Astrocyte (in vitro differentiated cells and primary cell): ENCODE results near the gene NTM. TPM values are rescaled to one million over a fixed set of nuclear protein-coding genes. Genes with fewer than 3 reads are reported as not detected.

ENCODE experiments used
- DNase-seq: peaks from one replicate; pipeline ENCODE4 v3.0.0-alpha.2; 2010; ENCODE audit warnings: low read depth
- FAIRE-seq: peaks from 2 replicates; lab custom pipeline; 2011; peaks lifted over from hg19 to GRCh38; lab: Jason Lieb, UNC
- H2AFZ ChIP-seq: 2 replicates; pipeline ENCODE4 v1.6.0; 2012; ENCODE audit warnings: low read depth, low read length, inconsistent platforms
- H3K27ac ChIP-seq: 2 replicates; pipeline ENCODE4 v1.5.1; 2011; ENCODE audit warnings: low read depth, low read length, inconsistent platforms
- H3K27me3 ChIP-seq: 2 replicates; pipeline ENCODE4 v1.6.0; 2011; ENCODE audit warnings: low read length, inconsistent platforms; ENCODE audit not compliant: insufficient read depth
- H3K36me3 ChIP-seq: 2 replicates; pipeline ENCODE4 v1.5.1; 2011; ENCODE audit warnings: low read length, inconsistent platforms; ENCODE audit not compliant: insufficient read depth
- H3K4me1 ChIP-seq: 2 replicates; pipeline ENCODE4 v1.5.1; 2011; ENCODE audit warnings: low read length, inconsistent platforms; ENCODE audit not compliant: insufficient read depth
- H3K4me2 ChIP-seq: 2 replicates; pipeline ENCODE4 v1.6.0; 2012; ENCODE audit warnings: low read length, inconsistent platforms
- H3K4me3 ChIP-seq: 2 replicates; pipeline ENCODE4 v1.5.1; 2011; ENCODE audit warnings: low read depth, mild to moderate bottlenecking, low read length, inconsistent platforms; ENCODE audit not compliant: insufficient read depth
- H3K79me2 ChIP-seq: 2 replicates; pipeline ENCODE4 v1.6.0; 2012; ENCODE audit warnings: mild to moderate bottlenecking, low read length, inconsistent platforms; ENCODE audit not compliant: insufficient read depth
- H3K9ac ChIP-seq: 2 replicates; pipeline ENCODE4 v1.6.0; 2012; ENCODE audit warnings: mild to moderate bottlenecking, low read length, inconsistent platforms
- H3K9me3 ChIP-seq: 2 replicates; pipeline ENCODE4 v1.5.1; 2012; ENCODE audit warnings: low read depth, mild to moderate bottlenecking, low read length, inconsistent platforms; ENCODE audit not compliant: insufficient read depth
- H4K20me1 ChIP-seq: 2 replicates; pipeline ENCODE4 v1.6.0; 2012; ENCODE audit warnings: low read length, inconsistent platforms; ENCODE audit not compliant: insufficient read depth
- H3K27ac Mint-ChIP-seq: one replicate; pipeline ENCODE4 v1.8.0; 2021; ENCODE audit warnings: mild to moderate bottlenecking, mixed read lengths; ENCODE audit not compliant: unreplicated experiment
- H3K27me3 Mint-ChIP-seq: one replicate; pipeline ENCODE4 v1.8.0; 2021; ENCODE audit warnings: low read depth, mixed read lengths; ENCODE audit not compliant: unreplicated experiment
- H3K36me3 Mint-ChIP-seq: one replicate; pipeline ENCODE4 v1.8.0; 2021; ENCODE audit warnings: low read depth, mixed read lengths; ENCODE audit not compliant: unreplicated experiment
- H3K4me1 Mint-ChIP-seq: one replicate; pipeline ENCODE4 v1.8.0; 2021; ENCODE audit warnings: low read depth, mixed read lengths; ENCODE audit not compliant: unreplicated experiment
- H3K4me3 Mint-ChIP-seq: one replicate; pipeline ENCODE4 v1.8.0; 2021; ENCODE audit warnings: mild to moderate bottlenecking, moderate library complexity, mixed read lengths; ENCODE audit not compliant: unreplicated experiment
- H3K9me3 Mint-ChIP-seq: one replicate; pipeline ENCODE4 v1.8.0; 2021; ENCODE audit warnings: mild to moderate bottlenecking, mixed read lengths; ENCODE audit not compliant: unreplicated experiment
- CTCF ChIP-seq: IDR thresholded peaks from 2 replicates; pipeline ENCODE4 v1.5.1; 2011; ENCODE audit warnings: low read depth, mild to moderate bottlenecking, inconsistent platforms, low read length, moderate library complexity; ENCODE audit not compliant: insufficient read depth
- EZH2 ChIP-seq: IDR thresholded peaks from 2 replicates; pipeline ENCODE4 v1.6.1; 2012; ENCODE audit warnings: mild to moderate bottlenecking, low read length, inconsistent platforms; ENCODE audit not compliant: insufficient read depth
- total RNA-seq: library from RNA; stranded (reverse); gene quantifications from 2 replicates; pipeline ENCODE4 v1.2.1, GENCODE V29; 2021

NTM gene
- total RNA-seq, 1 donor from 2014 or later = 98.2 TPM

DNA sequence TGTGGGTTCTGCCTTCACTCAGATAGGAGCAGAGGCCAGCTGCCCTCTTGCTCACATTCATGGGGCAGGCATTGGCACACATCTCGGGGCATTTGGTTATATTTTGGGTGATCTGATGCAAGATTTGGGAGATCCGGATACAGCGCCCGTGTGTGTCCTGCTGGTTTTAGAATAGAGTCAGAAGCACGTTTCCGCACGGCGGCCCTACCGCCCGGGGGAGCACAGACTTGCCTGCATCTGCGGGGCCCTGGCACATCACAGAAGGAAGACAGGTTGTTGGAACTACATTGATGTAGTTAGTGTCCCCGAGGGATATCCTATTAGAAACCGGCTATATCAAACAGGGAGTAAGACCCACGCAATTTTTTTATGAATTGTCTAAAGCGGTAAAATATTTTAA lies 982.8 kb downstream of the NTM start:
- no peak overlapping the region for H3K4me3 ChIP-seq
- no peak for TF ChIP-seq CTCF
- no peak for TF ChIP-seq EZH2
- no peak overlapping the region for H3K27ac ChIP-seq
- FAIRE-seq (no peak), DNase-seq (no peak)
- no peak overlapping the region for H3K4me2 ChIP-seq
- H3K4me1 ChIP-seq = peaks cover 18% of the 10 kb centered on the region
- Mint-ChIP-seq H3K9me3 (peaks cover 2% of the 10 kb centered on the region), H3K27ac (no peak overlapping the region), H3K36me3 (no peaks in the 10 kb centered on the region), H3K4me1 (peaks cover 6% of the 10 kb centered on the region), H3K4me3 (no peak overlapping the region), H3K27me3 (peaks cover 41% of the 10 kb centered on the region)
- H2AFZ ChIP-seq = no peak overlapping the region
- no peak overlapping the region for H3K9ac ChIP-seq
- H3K36me3 ChIP-seq = no peaks in the 10 kb centered on the region
- no peaks in the 10 kb centered on the region for H3K9me3 ChIP-seq
- H4K20me1 ChIP-seq = no peaks in the 10 kb centered on the region
- no peaks in the 10 kb centered on the region for H3K79me2 ChIP-seq
- peaks cover 2% of the 10 kb centered on the region for H3K27me3 ChIP-seq

DNA sequence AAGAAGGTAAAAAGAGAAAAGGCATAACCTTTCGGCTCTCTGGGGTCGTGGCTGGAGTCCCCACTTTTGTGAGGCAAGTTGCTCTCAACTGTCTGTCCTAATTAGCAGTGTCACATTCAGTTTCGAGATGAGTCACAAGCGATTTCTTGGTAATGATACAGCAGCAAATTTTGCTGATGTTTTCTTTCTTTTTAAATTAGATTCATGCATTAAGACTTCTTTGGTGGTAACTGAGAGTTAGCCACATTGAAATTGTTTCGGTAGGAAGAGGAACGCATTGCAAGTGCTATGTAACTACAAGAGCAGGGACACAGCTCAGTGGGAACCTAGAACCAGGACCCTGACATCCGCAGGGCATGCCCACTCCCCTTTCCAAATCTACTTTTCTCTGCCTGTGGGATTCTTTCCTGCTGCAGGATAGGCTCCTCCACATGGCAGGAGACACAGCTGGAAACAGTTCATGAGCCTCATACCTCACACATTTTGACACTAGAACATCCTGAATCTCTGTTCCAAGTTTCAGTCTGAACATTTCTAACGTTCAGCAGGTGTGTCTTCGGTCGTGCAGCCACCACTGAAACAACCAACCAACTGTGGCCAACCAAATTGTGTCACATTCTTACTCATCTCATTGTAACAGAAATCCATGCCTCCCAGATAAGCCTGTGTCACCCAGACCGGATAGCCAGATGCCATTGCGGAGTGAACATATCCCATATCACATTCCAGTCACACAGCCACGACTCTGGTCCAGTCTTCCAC lies 987.6 kb downstream of the NTM start:
- H3K4me3 Mint-ChIP-seq = no peak overlapping the region
- peaks cover 36% of the 10 kb centered on the region for H3K27me3 Mint-ChIP-seq
- Histone ChIP-seq H3K4me2 (no peak overlapping the region), H3K4me1 (no peaks in the 10 kb centered on the region), H3K9me3 (no peaks in the 10 kb centered on the region), H3K9ac (no peak overlapping the region), H3K27me3 (peaks cover 2% of the 10 kb centered on the region), H3K79me2 (no peaks in the 10 kb centered on the region), H3K4me3 (no peak overlapping the region), H3K27ac (no peak overlapping the region), H2AFZ (no peak overlapping the region), H3K36me3 (no peaks in the 10 kb centered on the region), H4K20me1 (no peaks in the 10 kb centered on the region)
- H3K27ac Mint-ChIP-seq = no peak overlapping the region
- H3K4me1 Mint-ChIP-seq = no peaks in the 10 kb centered on the region
- peaks cover 2% of the 10 kb centered on the region for H3K9me3 Mint-ChIP-seq
- DNase-seq (no peak), FAIRE-seq (no peak)
- H3K36me3 Mint-ChIP-seq = no peaks in the 10 kb centered on the region
- TF ChIP-seq EZH2 = no peak
- TF ChIP-seq CTCF = no peak

- Histone ChIP-seq H3K4me2 (no peak overlapping the region), H2AFZ (no peak overlapping the region), H3K9ac (no peak overlapping the region), H3K36me3 (no peaks in the 10 kb centered on the region), H3K4me1 (no peaks in the 10 kb centered on the region), H3K79me2 (no peaks in the 10 kb centered on the region), H3K9me3 (no peaks in the 10 kb centered on the region), H3K4me3 (no peak overlapping the region), H4K20me1 (no peaks in the 10 kb centered on the region), H3K27me3 (peaks cover 2% of the 10 kb centered on the region), H3K27ac (no peak overlapping the region)
- Mint-ChIP-seq H3K27me3 (peaks cover 33% of the 10 kb centered on the region), H3K36me3 (no peaks in the 10 kb centered on the region), H3K4me1 (no peaks in the 10 kb centered on the region), H3K4me3 (no peak overlapping the region), H3K27ac (no peak overlapping the region), H3K9me3 (peaks cover 2% of the 10 kb centered on the region)
- TF ChIP-seq CTCF (no peak), EZH2 (no peak)
- FAIRE-seq = no peak
- no peak for DNase-seq
Measured at GRCh38 chr11:132358573-132358953, 988.1 kb downstream of the NTM start.
